Keratinocyte (primary cell): ENCODE data around the gene KLK6. TPM values are rescaled to one million over a fixed set of nuclear protein-coding genes. Genes with fewer than 3 reads are reported as not detected.

ENCODE experiments used
- DNase-seq: peaks from one replicate; pipeline ENCODE4 v3.0.0-alpha.2; 2011; ENCODE audit warnings: low read depth, missing footprints, low spot score
- FAIRE-seq: peaks from 2 replicates; lab custom pipeline; 2011; peaks lifted over from hg19 to GRCh38; lab: Jason Lieb, UNC
- H2AFZ ChIP-seq: 2 replicates; pipeline ENCODE4 v1.6.0; 2012; ENCODE audit warnings: low read length, control low read depth, inconsistent platforms; ENCODE audit not compliant: control insufficient read depth
- H3K27ac ChIP-seq: 2 replicates; pipeline ENCODE4 v1.5.1; 2011; ENCODE audit warnings: low read length; ENCODE audit not compliant: control insufficient read depth, insufficient read depth
- H3K27me3 ChIP-seq: 3 replicates; pipeline ENCODE4 v1.6.0; 2011; ENCODE audit warnings: low read length; ENCODE audit not compliant: control insufficient read depth, insufficient read depth; ENCODE audit errors: extremely low read depth
- H3K36me3 ChIP-seq, 2 experiments: 2 replicates in 1 of 2; 3 replicates in 1 of 2; pipeline ENCODE4 v1.5.1; 2011; ENCODE audit warnings: low read length in 2 of 2, mild to moderate bottlenecking in 1 of 2; ENCODE audit not compliant: control insufficient read depth in 2 of 2, insufficient read depth in 2 of 2; ENCODE audit errors: extremely low read depth in 1 of 2
- H3K4me1 ChIP-seq: 3 replicates; pipeline ENCODE4 v1.5.1; 2011; ENCODE audit warnings: low read length; ENCODE audit not compliant: control insufficient read depth, insufficient read depth; ENCODE audit errors: extremely low read depth
- H3K4me2 ChIP-seq: 3 replicates; pipeline ENCODE4 v1.6.0; 2011; ENCODE audit warnings: low read depth, low read length; ENCODE audit not compliant: control insufficient read depth, insufficient read depth; ENCODE audit errors: extremely low read depth
- H3K4me3 ChIP-seq, 3 experiments: fragments of 200-600 bp in 1 of 3; sonication (generic) in 1 of 3; 2 replicates in 2 of 3; 3 replicates in 1 of 3; pipeline ENCODE4 v1.5.1; 2011 to 2016; ENCODE audit warnings: low read length in 3 of 3, mild to moderate bottlenecking in 3 of 3, control low read depth in 2 of 3, inconsistent platforms in 1 of 3, low read depth in 1 of 3, mixed read lengths in 1 of 3, mixed run types in 1 of 3, moderate library complexity in 1 of 3; ENCODE audit not compliant: control insufficient read depth in 2 of 3, insufficient read depth in 2 of 3; ENCODE audit errors: extremely low read depth in 1 of 3
- H3K79me2 ChIP-seq: 2 replicates; pipeline ENCODE4 v1.6.0; 2012; ENCODE audit warnings: low read length; ENCODE audit not compliant: control insufficient read depth, insufficient read depth
- H3K9ac ChIP-seq: 3 replicates; pipeline ENCODE4 v1.6.0; 2011; ENCODE audit warnings: low read length; ENCODE audit not compliant: control insufficient read depth, insufficient read depth; ENCODE audit errors: extremely low read depth
- H3K9me1 ChIP-seq: 3 replicates; pipeline ENCODE4 v1.6.0; 2011; ENCODE audit warnings: low read length; ENCODE audit not compliant: control insufficient read depth, insufficient read depth; ENCODE audit errors: extremely low read depth
- H3K9me3 ChIP-seq: 2 replicates; pipeline ENCODE4 v1.5.1; 2012; ENCODE audit warnings: low read depth, low read length; ENCODE audit not compliant: control insufficient read depth
- H4K20me1 ChIP-seq: 3 replicates; pipeline ENCODE4 v1.6.0; 2011; ENCODE audit warnings: low read length; ENCODE audit not compliant: control insufficient read depth, insufficient read depth; ENCODE audit errors: extremely low read depth
- EZH2 ChIP-seq: IDR thresholded peaks from one replicate; pipeline ENCODE4 v1.6.1; 2012; ENCODE audit warnings: inconsistent platforms, mild to moderate bottlenecking, low read length, moderate library complexity
- dilution Hi-C: fragments of 300-500 bp; cut with MboI; formaldehyde crosslinking; loops from one replicate; pipeline ENCODE4 v1.7.0; 2020; ENCODE audit warnings: low sequenced_read_pairs; ENCODE audit not compliant: extremely low pct_ligation_motif_present
- polyA plus RNA-seq, 5 experiments: library from polyadenylated mRNA; depleted of rRNA in 3 of 5; stranded (reverse) in 3 of 5; stranded (forward) in 1 of 5; unstranded in 1 of 5; fragments of >200 nt; gene quantifications; 1 replicate in 1 of 5; 2 replicates in 3 of 5; 3 replicates in 1 of 5; pipeline versions ENCODE4 v1.2.1 to v1.2.3, GENCODE V29; 2011 to 2012; ENCODE audit warnings: missing spikeins in 2 of 5, low read depth in 1 of 5, low replicate concordance in 1 of 5
- TF ChIP-seq, protein P1 (sequence below), 3 experiments: IDR thresholded peaks in 1 of 3; conservative IDR thresholded peaks in 1 of 3; optimal IDR thresholded peaks in 1 of 3; 2 replicates in 2 of 3; 3 replicates in 1 of 3; pipeline versions ENCODE3 to v1.5.1; 2011; ENCODE audit warnings: low read length in 3 of 3, mild to moderate bottlenecking in 3 of 3, moderate library complexity in 2 of 3, control low read depth in 1 of 3, inconsistent platforms in 1 of 3; ENCODE audit not compliant: insufficient read depth in 2 of 3; ENCODE audit errors: extremely low read depth in 1 of 3

KLK6 gene
- polyA plus RNA-seq, 1 donor (not counting 4 experiments of a cell fraction or from before 2014, with no cell fraction given): 1.9 TPM

DNA sequence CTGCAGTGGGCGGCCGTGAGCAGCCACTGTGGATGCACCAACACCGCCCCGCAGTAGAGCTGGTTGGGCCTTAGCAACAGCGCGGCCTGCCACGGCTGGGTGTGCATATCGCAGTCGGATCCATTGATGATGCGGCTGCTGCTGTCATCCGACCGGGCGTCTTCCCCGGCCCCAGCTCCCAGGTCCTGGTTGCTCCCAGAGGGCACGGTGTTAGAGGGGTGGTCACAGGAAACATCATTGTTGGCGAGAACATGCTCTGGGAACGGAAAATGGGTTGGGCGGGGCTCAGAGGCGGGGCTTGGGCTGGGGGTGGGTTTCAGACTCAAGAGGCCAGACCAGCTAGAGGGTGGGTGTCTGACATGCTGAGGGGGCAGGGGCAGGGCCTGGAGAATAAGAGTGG lies 19.5 kb downstream of the KLK6 start:
- Histone ChIP-seq H3K9ac (no peak overlapping the region), H3K9me3 (no peaks in the 10 kb centered on the region), H3K79me2 (peaks cover 14% of the 10 kb centered on the region), H3K9me1 (no peaks in the 10 kb centered on the region), H3K4me1 (peaks cover 19% of the 10 kb centered on the region), H3K36me3 (peaks cover 9 to 14% of the 10 kb centered on the region in 2 experiments), H3K27me3 (no peaks in the 10 kb centered on the region), H3K27ac (no peak overlapping the region), H2AFZ (no peak overlapping the region), H3K4me3 (no peak overlapping the region), H4K20me1 (no peaks in the 10 kb centered on the region), H3K4me2 (no peak overlapping the region)
- dilution Hi-C loops: no loop called here
- DNase-seq (no peak), FAIRE-seq (no peak)
- TF ChIP-seq EZH2: no peak
- TF ChIP-seq, protein P1, sequence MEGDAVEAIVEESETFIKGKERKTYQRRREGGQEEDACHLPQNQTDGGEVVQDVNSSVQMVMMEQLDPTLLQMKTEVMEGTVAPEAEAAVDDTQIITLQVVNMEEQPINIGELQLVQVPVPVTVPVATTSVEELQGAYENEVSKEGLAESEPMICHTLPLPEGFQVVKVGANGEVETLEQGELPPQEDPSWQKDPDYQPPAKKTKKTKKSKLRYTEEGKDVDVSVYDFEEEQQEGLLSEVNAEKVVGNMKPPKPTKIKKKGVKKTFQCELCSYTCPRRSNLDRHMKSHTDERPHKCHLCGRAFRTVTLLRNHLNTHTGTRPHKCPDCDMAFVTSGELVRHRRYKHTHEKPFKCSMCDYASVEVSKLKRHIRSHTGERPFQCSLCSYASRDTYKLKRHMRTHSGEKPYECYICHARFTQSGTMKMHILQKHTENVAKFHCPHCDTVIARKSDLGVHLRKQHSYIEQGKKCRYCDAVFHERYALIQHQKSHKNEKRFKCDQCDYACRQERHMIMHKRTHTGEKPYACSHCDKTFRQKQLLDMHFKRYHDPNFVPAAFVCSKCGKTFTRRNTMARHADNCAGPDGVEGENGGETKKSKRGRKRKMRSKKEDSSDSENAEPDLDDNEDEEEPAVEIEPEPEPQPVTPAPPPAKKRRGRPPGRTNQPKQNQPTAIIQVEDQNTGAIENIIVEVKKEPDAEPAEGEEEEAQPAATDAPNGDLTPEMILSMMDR (optimal IDR thresholded peaks at IDR 0.05 in 1 of 3, IDR thresholded peaks at IDR 0.05 in 1 of 3, conservative IDR thresholded peaks at IDR 0.05 in 1 of 3; ENCODE audit: extremely low read depth in 1 of 3, insufficient read depth in 2 of 3, low read length in 3 of 3): no peak

DNA sequence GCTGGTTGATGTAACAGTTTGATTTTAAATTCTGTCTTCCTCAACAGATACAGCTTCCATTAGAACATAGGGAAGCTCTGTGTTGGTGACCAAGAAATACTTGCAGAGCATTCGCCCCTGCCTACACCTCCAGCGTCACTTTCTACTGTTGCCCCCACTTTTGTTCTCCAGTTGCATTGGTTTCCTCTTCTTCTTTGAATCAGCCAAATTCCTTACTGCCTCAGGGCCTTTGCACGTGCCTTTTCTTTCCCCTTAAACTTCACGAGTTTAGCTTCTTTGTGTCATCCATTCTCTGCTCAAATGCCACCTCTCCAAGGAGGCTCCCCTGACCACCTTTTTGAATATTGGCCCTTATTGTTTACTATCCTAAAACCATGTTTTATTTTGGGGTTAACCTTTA lies 22.3 kb downstream of the KLK6 start:
- Histone ChIP-seq H3K4me2 (no peak overlapping the region), H3K9me1 (no peaks in the 10 kb centered on the region), H3K27ac (no peak overlapping the region), H3K79me2 (peaks cover 8% of the 10 kb centered on the region), H3K9ac (no peak overlapping the region), H3K4me3 (no peak overlapping the region), H3K9me3 (no peaks in the 10 kb centered on the region), H3K27me3 (no peaks in the 10 kb centered on the region), H4K20me1 (no peaks in the 10 kb centered on the region), H2AFZ (no peak overlapping the region), H3K36me3 (peaks cover 9 to 14% of the 10 kb centered on the region in 2 experiments), H3K4me1 (peaks cover 23% of the 10 kb centered on the region)
- no peak for TF ChIP-seq EZH2
- TF ChIP-seq, protein P1 (optimal IDR thresholded peaks at IDR 0.05 in 1 of 3, IDR thresholded peaks at IDR 0.05 in 1 of 3, conservative IDR thresholded peaks at IDR 0.05 in 1 of 3; ENCODE audit: extremely low read depth in 1 of 3, insufficient read depth in 2 of 3, low read length in 3 of 3): no peak
- FAIRE-seq (no peak), DNase-seq (no peak)
- dilution Hi-C loops: no loop called here
